Measurements from ENCODE around the gene TNK1.

The TNK1 gene

DNA sequence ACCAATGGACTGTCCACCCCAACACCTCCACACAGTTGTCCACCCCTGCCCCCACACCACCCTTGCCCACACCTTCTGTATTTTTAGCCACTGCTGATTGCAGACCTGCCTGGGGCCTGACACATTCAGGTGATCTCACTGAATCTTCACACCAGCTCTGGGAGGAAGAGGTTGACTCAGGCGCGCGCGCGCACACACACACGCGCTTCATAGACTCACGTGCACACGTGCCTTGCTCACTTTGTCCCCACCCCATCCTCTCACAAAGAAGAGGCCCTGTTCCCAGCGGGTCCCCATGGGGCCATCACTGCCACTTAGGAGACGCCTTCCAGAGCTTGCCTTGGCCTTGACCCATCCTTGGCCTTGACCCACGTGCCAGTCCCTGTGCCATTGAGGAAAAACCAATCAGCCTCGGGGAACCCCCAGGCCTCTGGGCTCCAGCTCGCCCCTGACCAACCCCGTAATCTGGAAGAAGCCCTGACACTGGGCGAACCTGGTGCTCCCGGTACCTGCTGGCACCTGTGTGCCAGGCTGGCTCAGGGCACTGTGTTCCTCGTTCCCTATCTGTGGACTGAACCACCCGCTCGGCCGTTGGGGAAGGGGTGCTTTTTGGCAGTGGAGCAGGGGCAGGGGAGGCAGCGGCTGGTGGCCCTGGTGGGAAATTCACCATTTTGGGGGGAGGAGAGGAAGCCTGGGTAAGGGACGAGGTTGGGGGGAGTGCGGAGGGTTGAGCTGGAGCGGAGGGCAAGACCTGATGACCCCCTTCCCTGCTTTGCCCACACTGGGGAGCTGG lies 29.9 kb downstream of the TNK1 start:
- no peak for DNase-seq (ENCODE audit: low spot score)

GRCh38 chr17:7411427-7411750 lies 30.5 kb downstream of the TNK1 start:
- DNase-seq (ENCODE audit: low spot score), result no peak

DNA sequence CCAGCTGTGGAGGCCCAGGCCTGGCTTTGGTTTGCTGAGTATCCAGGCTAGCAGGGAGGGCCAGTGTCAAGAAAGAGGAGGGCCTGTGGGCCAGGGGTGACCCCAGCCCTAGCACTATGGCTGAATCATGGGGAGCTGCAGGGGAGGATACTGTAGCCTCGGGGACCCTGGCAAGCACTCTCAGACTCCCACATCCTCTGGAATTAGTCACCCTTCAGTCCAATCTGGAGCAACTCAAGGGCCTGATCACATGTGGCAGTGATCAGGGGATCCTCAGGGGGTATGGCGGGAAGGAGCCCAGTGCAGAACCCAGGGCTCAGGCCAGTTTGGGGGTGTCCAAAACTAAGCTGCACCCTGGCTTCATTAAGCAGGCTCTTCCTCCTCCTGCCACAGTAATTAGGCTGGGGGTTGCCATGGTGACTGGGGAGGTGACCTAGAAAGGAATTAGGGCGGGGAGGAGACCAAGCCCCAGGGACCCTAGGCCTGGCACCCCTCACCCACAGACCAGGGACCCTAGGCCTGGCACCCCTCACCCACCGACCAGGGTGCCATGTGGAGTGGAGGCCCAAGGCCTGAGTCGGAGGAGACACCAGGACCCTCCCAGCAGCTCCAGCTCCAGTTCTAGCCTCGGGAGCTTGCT lies 32.6 kb downstream of the TNK1 start:
- no peak for DNase-seq (ENCODE audit: low spot score)

- no peak for DNase-seq (ENCODE audit: low spot score)
These were observed 33.9 kb downstream of the TNK1 start for GRCh38 chr17:7414837-7415236.

DNA sequence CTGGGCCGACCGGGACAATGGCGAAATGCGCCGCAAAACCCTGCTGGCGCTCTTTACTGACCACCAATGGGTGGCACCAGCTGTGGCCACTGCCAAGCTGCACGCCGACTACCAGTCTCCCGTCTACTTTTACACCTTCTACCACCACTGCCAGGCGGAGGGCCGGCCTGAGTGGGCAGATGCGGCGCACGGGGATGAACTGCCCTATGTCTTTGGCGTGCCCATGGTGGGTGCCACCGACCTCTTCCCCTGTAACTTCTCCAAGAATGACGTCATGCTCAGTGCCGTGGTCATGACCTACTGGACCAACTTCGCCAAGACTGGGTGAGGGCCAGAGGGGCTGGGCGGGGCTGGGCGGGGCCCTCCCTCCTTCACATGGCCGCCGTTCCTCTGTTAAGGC lies 34.9 kb downstream of the TNK1 start:
- no peak for DNase-seq (ENCODE audit: low spot score)

DNA sequence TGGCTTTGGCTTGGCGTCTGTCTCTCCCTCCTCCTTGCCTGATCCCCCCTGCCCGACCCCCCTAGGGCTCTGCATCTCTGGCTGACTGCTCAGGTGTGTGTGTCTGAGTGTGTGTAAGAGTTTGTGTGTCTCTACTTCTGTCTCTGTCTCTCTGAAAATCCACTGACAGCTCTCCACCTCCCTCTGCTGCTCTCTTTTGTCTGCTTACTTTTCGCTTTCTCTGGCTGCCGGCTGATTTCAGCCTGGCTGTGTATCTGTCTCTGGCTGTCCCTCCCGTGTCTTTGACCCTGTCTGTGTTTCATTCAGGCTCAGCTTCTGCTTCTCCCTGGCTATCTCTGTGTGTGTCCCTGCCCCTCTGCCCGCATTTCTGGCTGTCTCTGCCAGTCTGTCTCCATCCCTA lies 35.4 kb downstream of the TNK1 start:
- no peak for DNase-seq (ENCODE audit: low spot score)

- no peak for DNase-seq (ENCODE audit: low spot score)
These were observed 36.3 kb downstream of the TNK1 start for GRCh38 chr17:7417056-7417655.

DNA sequence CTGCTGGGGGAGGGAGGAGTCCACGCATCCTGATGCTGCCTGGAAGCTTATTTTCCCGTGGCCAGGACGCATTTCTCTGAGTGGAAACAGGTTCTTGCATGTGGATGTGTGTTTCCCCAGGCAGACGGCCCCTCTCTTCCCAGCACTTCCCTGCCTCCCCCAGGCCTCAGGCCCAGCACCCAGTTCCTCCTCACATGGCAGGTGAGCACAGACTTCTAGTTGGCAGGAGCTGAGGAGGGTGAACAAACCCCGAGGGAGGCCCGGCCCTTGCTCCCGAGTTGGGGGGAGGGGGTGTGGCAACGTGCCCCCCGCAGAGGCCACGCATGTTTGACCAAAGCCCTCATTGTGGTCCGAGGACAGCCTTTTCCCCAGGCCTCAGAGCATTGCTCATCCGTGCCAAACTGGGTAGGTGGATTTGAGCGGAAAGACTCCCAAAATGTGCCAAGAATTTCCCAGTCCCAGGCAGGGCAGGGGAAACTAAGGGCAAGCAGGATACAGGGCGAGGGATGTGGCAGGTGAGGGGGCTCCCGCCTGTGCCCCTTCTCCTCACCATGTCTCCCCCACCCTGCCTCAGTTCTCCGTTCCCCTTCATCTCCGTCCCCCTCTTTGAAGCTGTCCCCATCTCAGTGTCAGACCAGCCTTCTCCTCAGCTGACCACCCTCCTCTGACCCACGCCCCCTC lies 37.7 kb downstream of the TNK1 start:
- DNase-seq (ENCODE audit: low spot score), result no peak

- no peak for DNase-seq (ENCODE audit: low spot score)
These were observed 39.1 kb downstream of the TNK1 start, which contains the start of gene SPEM1 for GRCh38 chr17:7419819-7420610. SPEM1 (plus strand) TSS chr17:7420324; CDS start chr17:7420385, 61 bp downstream.

- no peak for DNase-seq (ENCODE audit: low spot score)
These were observed 40.3 kb downstream of the TNK1 start for GRCh38 chr17:7421186-7421585.

GRCh38 chr17:7423679-7424078 lies 42.8 kb downstream of the TNK1 start:
- DNase-seq (ENCODE audit: low spot score), result no peak

GRCh38 chr17:7425316-7425715 lies 44.4 kb downstream of the TNK1 start, which contains the start of gene SPEM2:
SPEM2 (plus strand) TSS chr17:7425616; CDS start chr17:7425689, 73 bp downstream.
- no peak for DNase-seq (ENCODE audit: low spot score)

DNA sequence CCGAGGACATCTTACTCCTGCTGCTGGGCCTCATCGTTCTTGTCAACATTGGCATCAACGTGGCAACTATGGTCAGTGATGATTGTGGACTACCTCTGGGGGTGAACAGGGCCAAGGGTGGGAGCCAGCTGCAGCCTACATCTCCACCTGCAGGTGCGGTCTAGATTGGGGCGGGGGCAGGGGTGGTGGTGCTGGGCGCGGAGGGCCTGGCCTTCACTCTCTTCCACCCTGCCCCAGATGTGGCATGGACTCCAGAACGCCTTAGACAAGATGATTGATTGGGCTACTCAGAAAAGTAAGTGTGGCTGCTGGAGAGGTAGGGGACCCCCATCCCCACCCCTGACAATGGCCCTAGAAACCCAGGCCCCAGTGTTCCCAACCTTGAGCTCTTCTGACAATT lies 44.9 kb downstream of the TNK1 start:
- no peak for DNase-seq (ENCODE audit: low spot score)

DNA sequence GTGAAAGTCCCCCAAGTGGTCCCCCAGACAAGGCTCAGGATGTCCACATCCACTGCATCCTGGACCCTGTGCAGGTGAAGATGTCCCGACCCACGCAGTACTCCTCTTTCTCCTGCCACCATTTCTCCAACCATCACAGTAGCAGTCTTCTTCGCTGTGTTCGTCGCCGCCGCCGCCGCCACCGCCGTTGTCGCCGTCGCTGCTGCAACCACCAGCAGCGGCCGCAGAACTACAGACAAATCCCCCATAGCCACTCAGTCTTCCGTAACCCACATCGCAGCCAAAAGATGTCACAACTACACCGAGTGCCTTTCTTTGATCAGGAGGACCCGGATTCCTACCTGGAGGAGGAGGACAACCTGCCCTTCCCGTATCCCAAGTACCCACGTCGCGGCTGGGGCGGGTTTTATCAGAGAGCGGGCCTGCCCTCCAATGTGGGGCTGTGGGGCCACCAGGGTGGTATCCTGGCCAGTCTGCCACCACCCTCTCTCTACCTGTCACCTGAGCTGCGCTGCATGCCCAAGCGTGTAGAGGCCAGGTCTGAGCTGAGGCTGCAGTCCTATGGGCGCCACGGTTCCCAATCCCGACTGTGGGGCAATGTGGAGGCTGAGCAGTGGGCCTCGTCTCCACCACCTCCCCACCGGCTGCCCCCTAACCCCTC lies 45.4 kb downstream of the TNK1 start:
- no peak for DNase-seq (ENCODE audit: low spot score)

DNA sequence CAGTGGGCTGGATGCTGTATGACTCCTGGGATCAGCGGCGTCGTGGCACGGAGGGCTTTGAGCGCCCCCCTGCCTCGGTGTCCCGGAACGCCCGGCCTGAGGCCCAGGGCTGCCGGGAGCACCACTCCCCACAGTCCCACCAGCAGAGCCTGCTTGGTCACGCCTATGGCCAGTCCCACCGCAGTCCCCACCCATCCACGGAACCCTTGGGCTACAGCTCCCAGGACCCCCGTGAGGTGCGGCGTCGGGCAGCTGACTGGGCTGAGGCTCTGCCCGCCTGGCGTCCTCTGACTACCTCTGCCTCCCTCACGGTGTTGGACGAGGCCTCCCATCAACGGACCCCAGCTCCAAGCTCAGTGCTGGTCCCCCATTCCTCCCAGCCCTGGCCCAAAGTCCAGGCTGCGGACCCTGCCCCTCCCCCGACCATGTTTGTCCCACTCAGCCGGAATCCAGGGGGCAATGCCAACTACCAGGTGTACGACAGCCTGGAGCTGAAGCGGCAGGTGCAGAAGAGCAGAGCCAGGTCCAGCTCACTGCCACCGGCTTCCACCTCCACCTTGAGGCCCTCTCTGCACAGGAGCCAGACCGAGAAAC lies 46.1 kb downstream of the TNK1 start:
- no peak for DNase-seq (ENCODE audit: low spot score)

DNA sequence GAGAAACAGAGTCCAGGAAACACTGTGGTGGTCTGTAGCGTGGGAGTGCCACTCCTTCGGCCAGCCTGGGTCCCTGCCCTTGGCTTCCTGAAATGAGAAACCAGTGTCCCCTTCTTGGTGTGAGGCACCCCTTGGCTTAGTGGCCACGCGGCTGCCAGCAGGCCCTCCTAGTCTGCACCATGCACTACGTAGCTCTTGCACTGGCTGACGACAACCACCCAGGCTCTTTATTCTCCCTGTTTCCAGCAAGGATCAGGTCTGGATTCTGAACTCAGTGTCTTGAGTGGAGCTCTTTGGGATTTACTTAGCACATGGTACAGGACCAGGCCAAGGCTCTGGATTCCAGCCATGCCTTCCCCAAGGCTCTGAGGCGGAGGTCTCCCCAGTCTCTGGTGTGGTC lies 46.7 kb downstream of the TNK1 start:
- no peak for DNase-seq (ENCODE audit: low spot score)

DNA sequence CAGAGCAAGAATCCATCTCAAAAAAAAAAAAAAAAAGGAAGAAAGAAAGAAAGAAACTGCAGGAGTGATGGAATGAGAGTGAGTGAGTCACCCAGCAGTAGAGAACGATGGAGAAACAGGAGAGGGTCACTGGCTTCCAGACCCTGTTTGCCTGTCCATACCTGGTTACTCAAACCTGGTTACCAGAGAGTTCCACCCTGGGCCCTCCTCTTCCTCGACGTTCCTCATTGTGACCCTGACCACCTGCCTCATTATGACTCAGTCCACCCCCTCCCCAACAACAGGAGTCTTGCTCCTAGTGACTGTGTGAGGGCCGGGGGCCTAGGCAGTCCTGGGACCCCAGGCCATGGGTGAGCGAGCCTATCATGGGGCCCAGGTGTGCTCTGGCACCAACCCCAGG lies 47.7 kb downstream of the TNK1 start, which contains the start of gene SPEM3:
Gene SPEM3 (plus strand): TSS at position 301 of the 400 bp plus-strand sequence. CDS start 46 bp downstream, at position 347.
- no peak for DNase-seq (ENCODE audit: low spot score)

DNA sequence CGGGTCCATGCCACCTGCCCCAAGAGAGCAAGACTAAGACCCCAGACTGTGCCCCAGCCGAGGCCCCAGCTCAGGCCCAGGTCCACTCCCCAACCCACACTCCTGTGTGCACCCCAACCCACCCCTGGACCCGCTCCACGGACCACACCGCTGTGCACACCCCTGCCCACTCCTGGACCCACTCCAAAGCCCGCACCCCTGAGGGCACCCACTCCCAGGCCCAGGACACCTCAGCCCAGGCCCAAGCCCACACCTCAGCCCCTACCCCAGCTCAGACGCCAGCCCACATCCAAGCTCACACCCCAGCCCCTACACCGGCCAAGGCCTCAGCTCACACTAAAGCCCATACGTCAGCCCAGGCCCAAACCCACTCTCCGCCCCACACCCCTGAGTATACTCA lies 48.8 kb downstream of the TNK1 start:
- no peak for DNase-seq (ENCODE audit: low spot score)

- no peak for DNase-seq (ENCODE audit: low spot score)
These were observed 50.3 kb downstream of the TNK1 start for GRCh38 chr17:7431231-7431630.

DNA sequence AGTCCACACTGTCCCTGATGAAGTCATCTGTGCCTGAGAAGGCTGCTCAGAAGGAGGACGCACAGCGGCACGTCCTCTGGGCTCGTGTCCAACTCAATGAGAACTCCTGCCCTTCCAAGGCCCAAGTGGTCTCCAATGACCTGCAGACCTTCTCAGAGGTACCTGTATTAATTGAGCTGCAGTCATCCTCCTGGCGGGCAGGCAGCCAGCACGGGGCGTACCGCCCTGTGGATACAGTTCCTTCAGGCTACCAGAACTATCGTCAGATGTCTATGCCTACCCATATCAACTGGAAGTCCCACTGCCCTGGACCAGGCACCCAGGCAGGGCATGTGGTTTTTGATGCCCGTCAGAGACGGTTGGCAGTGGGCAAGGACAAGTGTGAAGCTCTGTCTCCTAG lies 51.4 kb downstream of the TNK1 start:
- DNase-seq (ENCODE audit: low spot score), result no peak
